ENCODE measurements around the gene MCM9. TPM values are rescaled to one million over a fixed set of nuclear protein-coding genes. Genes with fewer than 3 reads are reported as not detected.
A peak's percentile ranks its signal among the peaks of the same experiment; 100 is the strongest.

MCM9 gene
- total and polyA plus RNA-seq, 2 of the 13 experiments (the other 11 are each of a cell fraction or from before 2014, with no cell fraction given) = 3.8 to 17.2 TPM

DNA sequence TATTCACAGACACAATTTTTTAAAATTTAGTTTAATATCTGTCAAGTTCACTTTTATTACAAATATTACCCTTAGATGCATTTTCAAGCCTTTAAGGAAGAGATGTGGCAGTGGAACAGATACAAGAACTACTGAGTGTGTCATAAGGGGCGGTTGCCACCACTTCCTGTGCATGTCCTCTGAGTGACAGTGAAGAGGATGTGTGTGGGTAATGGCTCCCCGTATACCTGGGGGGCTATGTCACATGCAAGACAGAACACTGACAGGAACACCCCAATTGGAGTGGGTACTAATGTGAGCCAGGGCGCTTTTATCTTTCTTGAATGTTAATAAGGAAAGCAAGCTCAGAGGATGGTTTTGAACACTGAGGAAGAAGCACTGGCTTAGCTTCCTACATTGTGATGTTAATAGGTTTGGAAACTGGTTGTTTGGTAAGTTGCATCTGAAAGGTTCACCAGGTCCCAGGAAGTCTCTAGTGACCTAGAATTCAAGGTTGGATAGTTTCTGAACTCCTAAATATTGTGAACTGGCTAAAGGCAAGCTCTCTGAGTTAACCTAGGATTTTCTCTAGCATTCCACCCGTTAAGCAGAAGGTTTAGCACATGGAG lies 124.4 kb downstream of the MCM9 start:
- intact Hi-C loops (cut with micrococcal nuclease; ENCODE audit: unreplicated experiment) = no loop called here
- 86% methylated on average over 4 of the region's 4 CpGs for WGBS (ENCODE audit: low lambda C conversion rate)
- Histone ChIP-seq H2AFZ (ENCODE audit: low read length) (no peak overlapping the region), H4K20me1 (ENCODE audit: insufficient read depth, low read length) (no peaks in the 10 kb centered on the region), H3K4me3 (replicated peaks in 1 of 3; ENCODE audit: insufficient read depth in 1 of 3, low read depth in 2 of 3, low read length in 3 of 3) (no peak overlapping the region), H3K9ac (ENCODE audit: insufficient read depth, low read depth, low read length) (no peak overlapping the region), H3K36me3 (replicated peaks in 1 of 2; ENCODE audit: control insufficient read depth in 1 of 2, insufficient read depth in 2 of 2, low read length in 2 of 2) (peaks cover 0 to 10% of the 10 kb centered on the region in 2 experiments; a peak in 1 of 5 replicates), H3K4me1 (ENCODE audit: insufficient read depth, low read length) (no peaks in the 10 kb centered on the region), H3K27me3 (ENCODE audit: control insufficient read depth in 1 of 2, insufficient read depth in 2 of 2, low read length in 2 of 2) (no peaks in the 10 kb centered on the region), H3K27ac (ENCODE audit: extremely low read length, insufficient read depth, low read length) (no peak overlapping the region), H3K9me3 (ENCODE audit: low read length) (no peaks in the 10 kb centered on the region), H3K4me2 (ENCODE audit: low read depth, low read length) (no peak overlapping the region), H3K79me2 (ENCODE audit: insufficient read depth, low read length) (no peaks in the 10 kb centered on the region)
- no peak for ATAC-seq
- in situ Hi-C loops (cut with HindIII; ENCODE audit: extremely low pct_ligation_motif_present, low pct_unique_long_range_greater_than_20kb) = no loop called here
- POLR2A ChIA-PET = no interaction called here
- FAIRE-seq = no peak
- TF ChIP-seq POLR2A (IDR thresholded peaks at IDR 0.05; ENCODE audit: insufficient read depth in 1 of 2, low read depth in 2 of 2, low read length in 2 of 2) (no peak), RFX3 (CRISPR knock-in tag; IDR thresholded peaks at IDR 0.05) (no peak), ZNF7 (CRISPR knock-in tag; IDR thresholded peaks at IDR 0.05) (no peak)
- BruUV-seq (replicated peaks) = no TSS peak
- CTCF ChIA-PET (ENCODE audit: low intra/inter-chr PET ratio, low total read pairs) = no interaction called here
- no peak for DNase-seq (ENCODE audit: low spot score)

GRCh38 chr6:118808793-118809638 lies 125.9 kb downstream of the MCM9 start:
- H3K27me3 ChIP-seq (ENCODE audit: control insufficient read depth in 1 of 2, insufficient read depth in 2 of 2, low read length in 2 of 2) = no peaks in the 10 kb centered on the region
- no peaks in the 10 kb centered on the region for H3K4me1 ChIP-seq (ENCODE audit: insufficient read depth, low read length)
- no peaks in the 10 kb centered on the region for H4K20me1 ChIP-seq (ENCODE audit: insufficient read depth, low read length)
- no peak overlapping the region for H3K9ac ChIP-seq (ENCODE audit: insufficient read depth, low read depth, low read length)
- intact Hi-C loops (cut with micrococcal nuclease; ENCODE audit: unreplicated experiment) = loop anchor here (10.0 kb wide), 2 partner anchors 244 to 306 kb away; no protein-coding TSS in a partner anchor
- in situ Hi-C loops (cut with HindIII; ENCODE audit: extremely low pct_ligation_motif_present, low pct_unique_long_range_greater_than_20kb) = no loop called here
- 0 out of 5 replicates have a peak, but pooled peaks cover 0 to 3% of the 10 kb centered on the region in 2 experiments for H3K36me3 ChIP-seq (replicated peaks in 1 of 2; ENCODE audit: control insufficient read depth in 1 of 2, insufficient read depth in 2 of 2, low read length in 2 of 2)
- H3K9me3 ChIP-seq (ENCODE audit: low read length) = no peaks in the 10 kb centered on the region
- DNase-seq (ENCODE audit: low spot score) (no peak), FAIRE-seq (no peak), ATAC-seq (peak; percentile 48; the same call in 2 of the 3 replicates)
- no peaks in the 10 kb centered on the region for H3K79me2 ChIP-seq (ENCODE audit: insufficient read depth, low read length)
- 53% methylated on average over 5 of the region's 5 CpGs for WGBS (ENCODE audit: low lambda C conversion rate)
- no peak overlapping the region for H2AFZ ChIP-seq (ENCODE audit: low read length)
- no peak overlapping the region for H3K27ac ChIP-seq (ENCODE audit: extremely low read length, insufficient read depth, low read length)
- TF ChIP-seq ZFX (CRISPR knock-in tag; IDR thresholded peaks at IDR 0.05; ENCODE audit: low read depth) (no peak), SYNCRIP (IDR thresholded peaks at IDR 0.05; ENCODE audit: insufficient read depth, low read depth, low read length) (no peak), MNT (IDR thresholded peaks at IDR 0.05) (no peak), ZNF598 (CRISPR knock-in tag; IDR thresholded peaks at IDR 0.05; ENCODE audit: borderline replicate concordance) (no peak), FOXK2 (IDR thresholded peaks at IDR 0.05) (no peak), REPIN1 (CRISPR knock-in tag; IDR thresholded peaks at IDR 0.05; ENCODE audit: borderline replicate concordance, low read depth) (no peak), FIP1L1 (IDR thresholded peaks at IDR 0.05; ENCODE audit: borderline replicate concordance, insufficient read depth, low read depth, low read length) (no peak), ONECUT2 (CRISPR knock-in tag; IDR thresholded peaks at IDR 0.05) (no peak), DNMT3B (CRISPR knock-in tag; conservative IDR thresholded peaks at IDR 0.05) (no peak), ZNF441 (CRISPR knock-in tag; IDR thresholded peaks at IDR 0.05; ENCODE audit: borderline replicate concordance) (no peak), MZF1 (CRISPR knock-in tag; IDR thresholded peaks at IDR 0.05; ENCODE audit: borderline replicate concordance) (no peak)
- BruUV-seq (replicated peaks) = no TSS peak
- no peak overlapping the region for H3K4me3 ChIP-seq (replicated peaks in 1 of 3; ENCODE audit: insufficient read depth in 1 of 3, low read depth in 2 of 3, low read length in 3 of 3)
- ChIA-PET POLR2A (no interaction called here), CTCF (ENCODE audit: low intra/inter-chr PET ratio, low total read pairs) (no interaction called here)
- H3K4me2 ChIP-seq (ENCODE audit: low read depth, low read length) = no peak overlapping the region
